SJSA1 (cell line): ENCODE results near the gene HDC. TPM values are rescaled to one million over a fixed set of nuclear protein-coding genes. Genes with fewer than 3 reads are reported as not detected.

Source experiments
- DNase-seq, 2 experiments: peaks; one replicate each; pipeline ENCODE4 v3.0.0-alpha.2; 2015 to 2020; ENCODE audit warnings: low spot score in 2 of 2, low read depth in 1 of 2
- H3K27ac ChIP-seq: fragments of 250-450 bp; sonication (Bioruptor Pico); 2 replicates; pipeline ENCODE4 v1.5.1; 2020; ENCODE audit warnings: mild to moderate bottlenecking, moderate library complexity
- H3K27me3 ChIP-seq: fragments of 250-450 bp; sonication (Bioruptor Pico); replicated peaks from 2 replicates; pipeline ENCODE4 v1.5.1; 2020; ENCODE audit warnings: mild to moderate bottlenecking, moderate library complexity
- H3K36me3 ChIP-seq: fragments of 250-450 bp; sonication (Bioruptor Pico); 2 replicates; pipeline ENCODE4 v1.5.1; 2020; ENCODE audit warnings: mild to moderate bottlenecking
- H3K4me1 ChIP-seq: fragments of 250-450 bp; sonication (Bioruptor Pico); replicated peaks from 2 replicates; pipeline ENCODE4 v1.6.1; 2021; ENCODE audit warnings: mild to moderate bottlenecking
- H3K4me3 ChIP-seq: fragments of 250-450 bp; sonication (Bioruptor Pico); 2 replicates; pipeline ENCODE4 v1.5.1; 2020; ENCODE audit warnings: mild to moderate bottlenecking
- H3K9me3 ChIP-seq: fragments of 250-450 bp; sonication (Bioruptor Pico); replicated peaks from 2 replicates; pipeline ENCODE4 v1.5.1; 2020; ENCODE audit warnings: mild to moderate bottlenecking
- total RNA-seq: library from RNA; depleted of rRNA; stranded (reverse); fragments of >200 nt; shearing (Covaris generic); gene quantifications from 2 replicates; pipeline ENCODE4 v1.2.3, GENCODE V29; 2014

Gene HDC
- total RNA-seq, 1 experiment from 2014 or later = not detected

GRCh38 chr15:50267577-50267976, 2.1 kb upstream of the HDC start:
- no peaks in the 10 kb centered on the region for H3K4me1 ChIP-seq
- no peak overlapping the region for H3K27ac ChIP-seq
- DNase-seq = no peak
- no peak overlapping the region for H3K4me3 ChIP-seq
- H3K9me3 ChIP-seq = no peaks in the 10 kb centered on the region
- no peaks in the 10 kb centered on the region for H3K36me3 ChIP-seq
- H3K27me3 ChIP-seq = peaks cover 6% of the 10 kb centered on the region; the same call in 1 of the 2 replicates

GRCh38 chr15:50262533-50262932, 3.0 kb downstream of the HDC start:
- Histone ChIP-seq H3K27me3 (peaks cover under 1% of the 10 kb centered on the region; the same call in 1 of the 2 replicates), H3K9me3 (no peaks in the 10 kb centered on the region), H3K36me3 (no peaks in the 10 kb centered on the region), H3K27ac (no peak overlapping the region), H3K4me3 (no peak overlapping the region), H3K4me1 (no peaks in the 10 kb centered on the region)
- no peak for DNase-seq

GRCh38 chr15:50261981-50262380, 3.5 kb downstream of the HDC start:
- peak in 1 of 2 experiments; percentile 16 for DNase-seq
- Histone ChIP-seq H3K9me3 (no peaks in the 10 kb centered on the region), H3K4me3 (no peak overlapping the region), H3K36me3 (no peaks in the 10 kb centered on the region), H3K27ac (no peak overlapping the region), H3K4me1 (peaks cover 2% of the 10 kb centered on the region), H3K27me3 (no peaks in the 10 kb centered on the region)

- no peaks in the 10 kb centered on the region for H3K27me3 ChIP-seq
These were observed 4.5 kb downstream of the HDC start for GRCh38 chr15:50260969-50261496.

GRCh38 chr15:50259276-50259675, 6.2 kb downstream of the HDC start:
- Histone ChIP-seq H3K27ac (no peak overlapping the region), H3K36me3 (no peaks in the 10 kb centered on the region)

More at GRCh38 chr15:50260969-50261496, 4.5 kb downstream of the HDC start:
- DNase-seq = no peak
- no peaks in the 10 kb centered on the region for H3K9me3 ChIP-seq
- H3K36me3 ChIP-seq = no peaks in the 10 kb centered on the region
- H3K4me1 ChIP-seq = peaks cover 11% of the 10 kb centered on the region
- no peak overlapping the region for H3K27ac ChIP-seq
- H3K4me3 ChIP-seq = no peak overlapping the region

GRCh38 chr15:50257924-50258323, 7.6 kb downstream of the HDC start:
- H3K27me3 ChIP-seq = no peaks in the 10 kb centered on the region
- no peaks in the 10 kb centered on the region for H3K36me3 ChIP-seq
- DNase-seq = no peak
- H3K4me1 ChIP-seq = peaks cover 13% of the 10 kb centered on the region
- no peak overlapping the region for H3K27ac ChIP-seq
- no peaks in the 10 kb centered on the region for H3K9me3 ChIP-seq
- no peak overlapping the region for H3K4me3 ChIP-seq

More at GRCh38 chr15:50259276-50259675, 6.2 kb downstream of the HDC start:
- Histone ChIP-seq H3K9me3 (no peaks in the 10 kb centered on the region), H3K4me3 (no peak overlapping the region), H3K4me1 (peaks cover 13% of the 10 kb centered on the region), H3K27me3 (no peaks in the 10 kb centered on the region)
- no peak for DNase-seq

- no peak for DNase-seq
- Histone ChIP-seq H3K27me3 (no peaks in the 10 kb centered on the region), H3K4me1 (peaks cover 13% of the 10 kb centered on the region), H3K9me3 (no peaks in the 10 kb centered on the region), H3K4me3 (no peak overlapping the region), H3K36me3 (no peaks in the 10 kb centered on the region), H3K27ac (no peak overlapping the region)
These were observed 8.2 kb downstream of the HDC start for GRCh38 chr15:50257332-50257731.

- Histone ChIP-seq H3K27ac (no peak overlapping the region), H3K4me3 (no peak overlapping the region), H3K36me3 (no peaks in the 10 kb centered on the region), H3K4me1 (peaks cover 13% of the 10 kb centered on the region), H3K9me3 (no peaks in the 10 kb centered on the region), H3K27me3 (no peaks in the 10 kb centered on the region)
- DNase-seq = peak; percentile 56 to 58
These were observed 9.1 kb downstream of the HDC start for GRCh38 chr15:50256188-50257041.

- no peak for DNase-seq
- Histone ChIP-seq H3K36me3 (no peaks in the 10 kb centered on the region), H3K27me3 (no peaks in the 10 kb centered on the region), H3K9me3 (no peaks in the 10 kb centered on the region), H3K4me3 (no peak overlapping the region), H3K27ac (no peak overlapping the region), H3K4me1 (peaks cover 13% of the 10 kb centered on the region)
These were observed 13.0 kb downstream of the HDC start for GRCh38 chr15:50252556-50252955.

GRCh38 chr15:50251638-50252182, 13.8 kb downstream of the HDC start:
- Histone ChIP-seq H3K36me3 (no peaks in the 10 kb centered on the region), H3K27ac (no peak overlapping the region), H3K9me3 (no peaks in the 10 kb centered on the region), H3K4me1 (peaks cover 9% of the 10 kb centered on the region), H3K4me3 (no peak overlapping the region), H3K27me3 (no peaks in the 10 kb centered on the region)
- DNase-seq = peak in 1 of 2 experiments; percentile 13

- no peak overlapping the region for H3K27ac ChIP-seq
These were observed 14.6 kb downstream of the HDC start for GRCh38 chr15:50250760-50251394.

GRCh38 chr15:50249704-50250103, 15.8 kb downstream of the HDC start:
- Histone ChIP-seq H3K4me3 (no peak overlapping the region), H3K9me3 (no peaks in the 10 kb centered on the region), H3K36me3 (no peaks in the 10 kb centered on the region), H3K27me3 (no peaks in the 10 kb centered on the region), H3K27ac (no peak overlapping the region), H3K4me1 (no peaks in the 10 kb centered on the region; the same call in 1 of the 2 replicates)
- no peak for DNase-seq

More at GRCh38 chr15:50250760-50251394, 14.6 kb downstream of the HDC start:
- DNase-seq = no peak
- Histone ChIP-seq H3K4me3 (no peak overlapping the region), H3K27me3 (no peaks in the 10 kb centered on the region), H3K4me1 (peaks cover under 1% of the 10 kb centered on the region), H3K9me3 (no peaks in the 10 kb centered on the region), H3K36me3 (no peaks in the 10 kb centered on the region)

- H3K9me3 ChIP-seq = no peaks in the 10 kb centered on the region
- no peaks in the 10 kb centered on the region for H3K27me3 ChIP-seq
- H3K27ac ChIP-seq = no peak overlapping the region
- no peaks in the 10 kb centered on the region; the same call in 1 of the 2 replicates for H3K4me1 ChIP-seq
- no peak for DNase-seq
- H3K4me3 ChIP-seq = no peak overlapping the region
- no peaks in the 10 kb centered on the region for H3K36me3 ChIP-seq
These were observed 16.4 kb downstream of the HDC start for GRCh38 chr15:50248994-50249582.
